Urothelium cell line (cell line): Measurements from ENCODE around the gene MBOAT2.
"Not testable (repeated sequence)": the region's sequence is repeated elsewhere in the genome, so short reads cannot be mapped to it uniquely, and the experiment has no call there.

ENCODE experiments used
- DNase-seq: peaks from one replicate; pipeline ENCODE4 v3.0.0; 2011; ENCODE audit warnings: low spot score, mixed read lengths
- FAIRE-seq: peaks from 2 replicates; lab custom pipeline; 2011; peaks lifted over from hg19 to GRCh38; lab: Jason Lieb, UNC

Gene MBOAT2

GRCh38 chr2:9003616-9004337 lies at the start of gene MBOAT2:
TSS of gene MBOAT2 (minus strand) at chr2:9003684. CDS start at chr2:9003614, 70 bp downstream.
- DNase-seq (peak; percentile 98), FAIRE-seq (peak; percentile 46)

- DNase-seq: no peak
- FAIRE-seq: no peak
Measured at GRCh38 chr2:9052821-9053533, 49.5 kb upstream of the MBOAT2 start.

- not testable (repeated sequence) for FAIRE-seq, DNase-seq
Measured at GRCh38 chr2:9051451-9051850, 48.0 kb upstream of the MBOAT2 start.

GRCh38 chr2:9050122-9050809 lies 46.8 kb upstream of the MBOAT2 start:
- DNase-seq (no peak), FAIRE-seq (no peak)

GRCh38 chr2:9045595-9045994 lies 42.1 kb upstream of the MBOAT2 start:
- DNase-seq: no peak

GRCh38 chr2:9043491-9043890 lies 40.0 kb upstream of the MBOAT2 start:
- FAIRE-seq, DNase-seq: not testable (repeated sequence)

More at GRCh38 chr2:9045595-9045994, 42.1 kb upstream of the MBOAT2 start:
- FAIRE-seq: no peak

GRCh38 chr2:9037166-9037565 lies 33.7 kb upstream of the MBOAT2 start:
- DNase-seq: no peak
- FAIRE-seq: no peak

- no peak for FAIRE-seq
- DNase-seq: no peak
Measured at GRCh38 chr2:9033385-9034168, 30.1 kb upstream of the MBOAT2 start.

GRCh38 chr2:9032536-9033255 lies 29.2 kb upstream of the MBOAT2 start:
- FAIRE-seq (no peak), DNase-seq (no peak)

- no peak for DNase-seq
- FAIRE-seq: no peak
Measured at GRCh38 chr2:9032121-9032520, 28.6 kb upstream of the MBOAT2 start.

GRCh38 chr2:9031246-9031645 lies 27.8 kb upstream of the MBOAT2 start:
- FAIRE-seq (no peak), DNase-seq (no peak)

GRCh38 chr2:9030841-9031240 lies 27.4 kb upstream of the MBOAT2 start:
- DNase-seq (no peak), FAIRE-seq (no peak)

GRCh38 chr2:9030190-9030589 lies 26.7 kb upstream of the MBOAT2 start:
- FAIRE-seq (no peak), DNase-seq (no peak)

GRCh38 chr2:9029721-9030120 lies 26.2 kb upstream of the MBOAT2 start:
- FAIRE-seq: no peak

GRCh38 chr2:9027884-9028283 lies 24.4 kb upstream of the MBOAT2 start:
- DNase-seq (no peak), FAIRE-seq (no peak)

More at GRCh38 chr2:9029721-9030120, 26.2 kb upstream of the MBOAT2 start:
- no peak for DNase-seq

- FAIRE-seq (no peak), DNase-seq (no peak)
Measured at GRCh38 chr2:9025746-9026145, 22.3 kb upstream of the MBOAT2 start.

GRCh38 chr2:9024575-9024974 lies 21.1 kb upstream of the MBOAT2 start:
- DNase-seq: no peak
- no peak for FAIRE-seq

GRCh38 chr2:9021563-9022211 lies 18.2 kb upstream of the MBOAT2 start:
- DNase-seq: no peak
- FAIRE-seq: no peak

- FAIRE-seq (no peak), DNase-seq (no peak)
Measured at GRCh38 chr2:9020267-9020666, 16.8 kb upstream of the MBOAT2 start.

- FAIRE-seq (no peak), DNase-seq (no peak)
Measured at GRCh38 chr2:9018534-9018933, 15.1 kb upstream of the MBOAT2 start.
